Measurements from ENCODE around the gene NRDC.

NRDC gene

GRCh38 chr1:51878616-51879336, at the start of gene NRDC:
TSS of gene NRDC (minus strand) at chr1:51878727. CDS start at chr1:51878615, 112 bp downstream.
- peaks cover 24% of the 10 kb centered on the region for H3K79me2 ChIP-seq

GRCh38 chr1:51927029-51927428, 48.5 kb upstream of the NRDC start:
- no peak overlapping the region for H2AFZ ChIP-seq
- no peak overlapping the region for H3K4me3 ChIP-seq (ENCODE audit: low read depth, low read length)
- H3K27me3 ChIP-seq (ENCODE audit: control insufficient read depth, insufficient read depth, low read length), result no peaks in the 10 kb centered on the region
- no peaks in the 10 kb centered on the region for H3K4me1 ChIP-seq
- H3K36me3 ChIP-seq (ENCODE audit: control insufficient read depth, insufficient read depth, low read length), result no peaks in the 10 kb centered on the region
- no peak overlapping the region for H3K27ac ChIP-seq
- H3K4me2 ChIP-seq (ENCODE audit: low read length), result no peak overlapping the region
- H3K9ac ChIP-seq, result no peak overlapping the region
- TF ChIP-seq CTCF (IDR thresholded peaks at IDR 0.05), result no peak
- H3K79me2 ChIP-seq, result no peaks in the 10 kb centered on the region
- no peaks in the 10 kb centered on the region for H3K9me3 ChIP-seq (ENCODE audit: control insufficient read depth, low read length)

More at GRCh38 chr1:51878616-51879336, at the start of gene NRDC:
- H3K27me3 ChIP-seq (ENCODE audit: control insufficient read depth, insufficient read depth, low read length), result no peaks in the 10 kb centered on the region
- peak within 1 kb of the TSS; percentile 53 for H3K9ac ChIP-seq
- H2AFZ ChIP-seq, result peak within 1 kb of the TSS; percentile 93
- no peak for TF ChIP-seq CTCF (IDR thresholded peaks at IDR 0.05)
- peak within 1 kb of the TSS; percentile 81 for H3K4me2 ChIP-seq (ENCODE audit: low read length)
- H3K4me3 ChIP-seq (ENCODE audit: low read depth, low read length), result peak within 1 kb of the TSS; percentile 98
- peak within 1 kb of the TSS; percentile 95 for H3K27ac ChIP-seq
- no peaks in the 10 kb centered on the region for H3K9me3 ChIP-seq (ENCODE audit: control insufficient read depth, low read length)
- H3K4me1 ChIP-seq, result peaks cover 2% of the 10 kb centered on the region
- H3K36me3 ChIP-seq (ENCODE audit: control insufficient read depth, insufficient read depth, low read length), result no peaks in the 10 kb centered on the region

GRCh38 chr1:51926171-51926812, 47.8 kb upstream of the NRDC start:
- TF ChIP-seq CTCF (IDR thresholded peaks at IDR 0.05), result no peak
- H3K27ac ChIP-seq, result no peak overlapping the region
- no peaks in the 10 kb centered on the region for H3K27me3 ChIP-seq (ENCODE audit: control insufficient read depth, insufficient read depth, low read length)
- H3K9ac ChIP-seq, result no peak overlapping the region
- no peak overlapping the region for H3K4me3 ChIP-seq (ENCODE audit: low read depth, low read length)
- no peaks in the 10 kb centered on the region for H3K9me3 ChIP-seq (ENCODE audit: control insufficient read depth, low read length)
- H3K36me3 ChIP-seq (ENCODE audit: control insufficient read depth, insufficient read depth, low read length), result no peaks in the 10 kb centered on the region
- no peak overlapping the region for H2AFZ ChIP-seq
- H3K4me1 ChIP-seq, result no peaks in the 10 kb centered on the region
- no peak overlapping the region for H3K4me2 ChIP-seq (ENCODE audit: low read length)
- no peaks in the 10 kb centered on the region for H3K79me2 ChIP-seq

GRCh38 chr1:51924455-51924854, 45.9 kb upstream of the NRDC start:
- Histone ChIP-seq H3K9ac (no peak overlapping the region), H3K36me3 (ENCODE audit: control insufficient read depth, insufficient read depth, low read length) (no peaks in the 10 kb centered on the region), H3K4me3 (ENCODE audit: low read depth, low read length) (no peak overlapping the region), H3K9me3 (ENCODE audit: control insufficient read depth, low read length) (no peaks in the 10 kb centered on the region), H3K27ac (no peak overlapping the region), H3K4me1 (no peaks in the 10 kb centered on the region), H2AFZ (no peak overlapping the region), H3K4me2 (ENCODE audit: low read length) (no peak overlapping the region), H3K27me3 (ENCODE audit: control insufficient read depth, insufficient read depth, low read length) (no peaks in the 10 kb centered on the region), H3K79me2 (no peaks in the 10 kb centered on the region)
- TF ChIP-seq CTCF (IDR thresholded peaks at IDR 0.05), result no peak
